HG03025 (cell line): ENCODE results near the gene GJB1.
"Not testable (repeated sequence)": the region's sequence is repeated elsewhere in the genome, so short reads cannot be mapped to it uniquely, and the experiment has no call there.

Experiments used
- ATAC-seq: cut with Tn5 transposase; IDR thresholded peaks from one replicate; pipeline ENCODE4 v1.9.1; 2021; ENCODE audit warnings: mild to moderate bottlenecking, moderate library complexity; ENCODE audit not compliant: unreplicated experiment, low FRiP score

Gene GJB1

GRCh38 chrX:71222929-71223328, at the start of gene GJB1:
TSS of gene GJB1 (plus strand) at chrX:71223224. CDS start at chrX:71223708, 484 bp downstream.
- no peak for ATAC-seq

- no peak for ATAC-seq
Measured at GRCh38 chrX:71173440-71173839, 49.6 kb upstream of the GJB1 start.

GRCh38 chrX:71174795-71175194, 48.2 kb upstream of the GJB1 start:
- no peak for ATAC-seq

GRCh38 chrX:71175531-71175930, 47.5 kb upstream of the GJB1 start:
- ATAC-seq = no peak

- no peak for ATAC-seq
Measured at GRCh38 chrX:71177327-71177726, 45.7 kb upstream of the GJB1 start.

GRCh38 chrX:71178908-71179307, 44.1 kb upstream of the GJB1 start:
- peak; percentile 41 for ATAC-seq

GRCh38 chrX:71180579-71181265, 42.3 kb upstream of the GJB1 start:
- not testable (repeated sequence) for ATAC-seq

- ATAC-seq = peak; percentile 23
Measured at GRCh38 chrX:71181558-71181909, 41.5 kb upstream of the GJB1 start.

GRCh38 chrX:71181910-71182799, 40.9 kb upstream of the GJB1 start:
- peak; percentile 63 for ATAC-seq

- ATAC-seq = no peak
Measured at GRCh38 chrX:71182871-71183270, 40.2 kb upstream of the GJB1 start.

GRCh38 chrX:71183341-71183740, 39.7 kb upstream of the GJB1 start:
- ATAC-seq = no peak

- no peak for ATAC-seq
Measured at GRCh38 chrX:71184092-71184491, 38.9 kb upstream of the GJB1 start.

- ATAC-seq = no peak
Measured at GRCh38 chrX:71184803-71185495, 38.1 kb upstream of the GJB1 start.

GRCh38 chrX:71191248-71191647, 31.8 kb upstream of the GJB1 start:
- ATAC-seq = no peak

- ATAC-seq = no peak
Measured at GRCh38 chrX:71195964-71196649, 26.9 kb upstream of the GJB1 start.

GRCh38 chrX:71198066-71198465, 25.0 kb upstream of the GJB1 start:
- ATAC-seq = peak; percentile 57

GRCh38 chrX:71199252-71200008, 23.6 kb upstream of the GJB1 start:
- ATAC-seq = no peak

- ATAC-seq = no peak
Measured at GRCh38 chrX:71210816-71211215, 12.2 kb upstream of the GJB1 start.

GRCh38 chrX:71212536-71212935, 10.5 kb upstream of the GJB1 start:
- ATAC-seq = no peak

GRCh38 chrX:71214152-71214551, 8.9 kb upstream of the GJB1 start:
- no peak for ATAC-seq
